Activated T-helper 1 cell treated with anti-CD3 and anti-CD28 coated beads, Interleukin-2, amount 50 U/mL, for 16 hours (primary cell): ENCODE data around the gene RHOBTB3.
"Not testable (repeated sequence)": the region's sequence is repeated elsewhere in the genome, so short reads cannot be mapped to it uniquely, and the experiment has no call there.

Experiments
- DNase-seq, 2 donors: peaks; one replicate each; pipeline ENCODE4 v3.0.0-alpha.2; 2020; ENCODE audit warnings: low read depth in 1 of 2, low spot score in 1 of 2

Gene RHOBTB3

DNA sequence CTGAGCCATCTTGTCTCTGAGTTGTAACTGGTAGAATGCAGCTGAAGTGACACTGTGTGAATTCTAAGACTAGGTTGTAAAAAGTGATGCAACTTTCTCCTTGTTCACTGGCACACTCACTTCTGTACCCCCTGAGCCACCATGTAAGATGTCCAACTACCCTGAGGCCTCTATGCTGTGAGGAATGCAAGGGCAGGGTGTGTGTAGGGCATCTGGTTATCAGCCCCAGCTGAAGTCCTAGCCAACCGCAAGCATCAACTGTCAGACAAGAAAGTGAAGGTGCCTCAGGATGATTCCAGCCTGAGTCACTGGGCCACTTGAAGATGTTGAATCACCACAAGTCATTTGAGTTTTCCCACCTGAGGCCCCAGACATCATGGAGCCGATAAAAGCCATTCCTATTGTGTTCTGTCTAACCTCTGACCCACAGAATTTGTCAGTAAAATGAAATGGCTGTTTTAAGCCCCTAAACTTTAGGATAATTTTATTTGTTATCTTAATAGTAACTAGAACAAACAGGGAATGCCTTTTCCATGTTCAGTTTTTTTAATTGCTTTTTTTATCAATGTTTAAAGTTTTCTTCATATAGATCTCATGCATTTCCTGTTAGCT, 18.7 kb upstream of the RHOBTB3 start:
- DNase-seq: no peak

DNA sequence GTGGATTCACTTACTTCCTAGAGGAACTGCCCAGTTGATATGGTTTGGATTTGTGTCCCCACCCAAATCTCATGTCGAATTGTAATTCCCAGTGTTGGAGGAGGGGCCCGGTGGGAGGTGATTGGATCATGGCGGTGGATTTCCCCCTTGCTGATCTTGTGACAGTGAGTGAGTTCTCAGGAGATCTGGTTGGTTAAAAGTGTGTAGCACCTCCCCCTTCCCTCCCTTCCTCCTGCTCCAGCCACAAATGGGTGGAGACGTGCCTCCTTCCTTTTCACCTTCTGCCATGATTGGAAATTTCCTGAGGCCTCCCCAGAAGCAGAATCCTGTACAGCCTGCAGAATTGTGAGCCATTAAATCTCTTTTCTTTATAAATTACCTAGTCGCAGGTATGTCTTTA, 17.9 kb upstream of the RHOBTB3 start:
- not testable (repeated sequence) for DNase-seq

DNA sequence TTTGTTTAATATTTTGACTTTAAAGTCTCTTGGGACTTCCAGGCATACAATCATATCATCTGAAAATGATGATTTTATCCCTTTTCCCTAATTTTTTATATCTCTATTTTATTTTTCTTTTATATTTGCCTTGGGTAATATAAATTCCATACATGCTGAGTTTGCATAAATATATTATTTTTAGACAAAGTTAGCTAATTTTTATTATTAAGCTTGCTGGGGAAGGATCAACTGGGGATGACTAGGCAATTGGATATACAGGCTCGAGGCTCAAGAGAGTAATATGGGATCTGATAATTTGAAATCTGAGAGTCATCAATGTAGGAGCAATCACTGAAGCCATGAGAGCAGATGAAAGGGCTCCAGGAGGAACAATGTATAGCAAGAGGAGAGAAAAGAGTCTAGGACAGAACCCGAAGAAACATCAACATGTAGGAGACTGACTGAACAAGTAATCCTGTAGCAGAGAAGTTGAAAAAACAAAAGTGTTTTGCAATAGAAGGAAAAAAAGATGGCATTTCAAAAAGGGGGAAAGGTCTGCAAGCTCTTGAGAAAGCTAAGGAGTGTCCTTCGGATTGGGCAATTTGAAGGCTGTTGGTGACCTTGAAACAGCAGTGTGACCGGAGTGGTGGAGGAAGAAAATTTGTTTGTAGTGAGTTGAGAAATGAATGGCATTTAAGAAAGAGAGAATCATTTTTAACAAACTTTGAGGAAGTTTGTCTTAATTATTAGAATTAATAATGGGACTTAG, 17.0 kb upstream of the RHOBTB3 start:
- no peak for DNase-seq

DNA sequence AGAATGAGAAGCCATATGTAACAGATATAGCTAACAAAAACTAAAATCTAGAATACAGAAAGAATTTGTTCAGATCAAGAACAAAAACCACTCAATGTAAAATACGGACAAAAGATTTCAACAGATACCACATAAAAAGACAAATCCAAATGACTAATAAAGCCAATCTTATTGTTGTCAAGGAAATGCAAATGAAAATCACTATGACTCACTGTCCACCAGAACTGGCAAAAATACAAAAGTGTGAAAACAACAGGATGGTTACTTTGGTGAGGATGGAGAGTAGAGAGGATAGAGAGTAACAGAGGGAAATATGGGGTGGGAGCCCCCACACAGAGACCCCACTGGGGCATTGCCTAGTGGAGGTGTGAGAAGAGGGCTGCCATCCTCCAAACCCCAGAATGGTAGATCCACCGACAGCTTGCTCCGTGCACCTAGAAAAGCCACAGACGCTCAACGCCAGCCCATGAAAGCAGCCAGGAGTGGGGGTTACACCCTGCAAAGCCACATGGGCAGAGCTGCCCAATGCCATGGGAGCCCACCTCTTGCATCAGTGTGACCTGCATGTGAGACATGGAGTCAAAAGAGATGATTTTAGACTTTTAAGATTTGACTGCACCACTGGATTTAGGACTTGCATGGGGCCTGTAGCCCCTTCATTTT, 15.2 kb upstream of the RHOBTB3 start:
- no peak for DNase-seq

DNA sequence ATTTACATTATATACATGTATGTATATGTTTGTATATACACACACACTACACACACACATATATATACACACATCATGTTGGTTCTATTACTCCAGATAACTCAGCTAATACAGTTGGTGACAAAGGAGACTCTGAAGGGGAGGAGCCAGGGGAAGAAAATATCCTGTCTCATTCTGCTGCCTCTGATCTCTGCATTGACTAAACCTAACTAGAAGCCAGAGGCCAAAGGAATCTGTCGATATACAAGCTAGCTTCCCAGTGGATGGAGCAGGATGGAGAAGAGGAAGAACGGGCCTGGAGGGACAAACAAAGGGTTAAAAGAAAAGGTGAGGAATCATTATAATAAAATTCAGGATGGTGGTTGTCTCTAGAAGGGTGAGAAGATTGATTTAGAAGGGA, 13.7 kb upstream of the RHOBTB3 start:
- no peak for DNase-seq

DNA sequence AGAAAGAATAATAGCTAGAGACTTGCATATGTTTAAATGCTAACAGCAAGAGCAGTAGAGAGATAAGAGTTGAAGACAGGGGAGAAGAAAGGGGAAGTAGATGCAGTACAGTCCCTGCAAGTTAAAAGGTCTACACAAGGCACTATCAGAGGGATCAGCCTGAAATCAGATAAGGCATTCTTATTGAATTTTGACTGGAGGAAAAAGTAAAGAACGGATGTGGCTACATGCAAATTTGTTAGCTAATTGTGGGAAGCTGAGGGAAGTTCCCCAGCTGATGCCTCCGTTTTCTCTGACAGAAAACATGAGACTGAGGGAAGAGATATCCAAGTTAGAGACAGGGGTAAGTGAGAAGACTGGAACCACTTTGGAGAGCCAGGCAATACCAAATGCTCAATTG, 12.9 kb upstream of the RHOBTB3 start:
- no peak for DNase-seq

DNA sequence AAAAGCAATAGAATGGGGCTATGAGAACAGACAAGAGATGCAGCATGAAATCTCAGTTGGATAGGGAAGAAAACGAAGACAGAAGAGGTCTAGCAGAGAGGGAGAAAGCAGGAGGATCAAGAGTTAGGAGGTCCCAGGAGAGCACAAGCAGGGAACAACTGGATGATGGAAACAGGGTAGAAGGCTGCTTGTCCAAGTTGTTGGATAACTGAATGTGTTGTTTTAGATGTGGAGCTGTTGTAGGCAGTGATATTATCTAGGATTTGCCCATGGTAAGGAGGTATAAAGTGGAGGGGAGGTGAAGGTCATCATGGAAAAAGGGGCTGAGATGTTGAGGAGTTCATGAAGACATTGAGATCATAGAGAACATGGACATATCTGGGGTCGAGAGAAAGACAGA, 12.4 kb upstream of the RHOBTB3 start:
- no peak for DNase-seq

DNA sequence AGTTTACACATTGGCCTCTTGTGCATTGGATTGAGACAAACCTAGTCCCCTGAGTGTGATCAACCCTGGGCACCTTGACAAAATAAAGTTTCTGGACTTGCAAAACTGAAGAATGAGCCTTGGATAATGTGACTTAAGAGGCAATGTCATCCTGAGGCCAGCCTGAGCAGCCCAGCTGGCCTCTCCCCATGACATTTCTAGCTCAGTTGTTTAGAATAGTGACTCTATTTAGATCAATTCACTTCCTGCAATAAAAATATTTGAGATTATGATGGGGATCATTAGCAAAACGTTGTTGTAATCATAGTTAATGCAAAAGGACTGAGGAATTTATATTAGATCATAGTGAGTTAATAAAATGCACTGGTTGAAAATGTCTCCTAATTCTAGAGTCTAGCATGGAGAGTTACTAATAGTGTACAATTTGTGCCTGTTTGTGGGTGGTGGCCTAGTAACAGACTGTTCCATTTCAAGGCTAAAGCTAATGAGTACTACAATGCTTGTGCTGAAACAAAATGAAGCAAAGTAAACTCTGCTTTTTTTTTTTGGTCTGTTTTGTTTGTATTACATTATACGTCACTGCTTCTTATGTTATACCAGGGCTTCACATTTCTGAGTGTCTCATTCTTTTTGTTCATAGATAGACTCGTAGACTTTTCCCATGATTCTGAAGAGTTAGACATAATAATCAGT, 10.9 kb upstream of the RHOBTB3 start:
- no peak for DNase-seq

DNA sequence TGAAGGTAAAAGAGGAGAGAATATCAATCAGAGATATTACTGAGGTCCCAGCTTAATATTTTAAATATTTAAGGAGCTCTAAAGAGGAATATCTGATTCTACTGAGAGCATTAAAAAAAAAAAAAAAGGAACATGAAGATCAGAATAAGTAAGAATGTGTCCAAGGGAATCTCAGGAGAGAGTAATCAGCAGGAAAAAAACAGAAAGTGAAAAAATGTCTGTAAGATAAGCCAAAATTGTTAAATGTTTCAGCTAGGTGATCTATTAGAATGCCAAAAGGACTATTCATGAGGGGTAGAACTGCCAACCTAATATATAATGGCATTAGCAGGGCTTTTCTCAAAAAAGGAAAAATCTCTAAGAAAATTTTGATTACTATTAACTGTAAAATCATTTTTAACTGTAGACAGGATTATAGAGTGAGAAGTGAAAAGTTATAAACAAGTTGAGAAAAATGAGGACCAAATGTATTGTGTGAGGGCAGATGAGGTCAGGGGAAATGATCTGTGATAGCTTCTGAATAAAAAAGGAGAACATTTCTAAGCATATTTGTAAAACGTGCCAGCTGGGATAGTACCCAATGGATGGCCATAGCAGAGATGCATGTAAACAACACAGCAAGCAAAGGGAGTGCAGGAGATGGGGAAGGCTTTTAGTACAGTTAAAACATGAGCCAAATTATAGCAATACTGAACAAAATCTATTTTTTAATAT, 9.4 kb upstream of the RHOBTB3 start:
- DNase-seq: no peak

DNA sequence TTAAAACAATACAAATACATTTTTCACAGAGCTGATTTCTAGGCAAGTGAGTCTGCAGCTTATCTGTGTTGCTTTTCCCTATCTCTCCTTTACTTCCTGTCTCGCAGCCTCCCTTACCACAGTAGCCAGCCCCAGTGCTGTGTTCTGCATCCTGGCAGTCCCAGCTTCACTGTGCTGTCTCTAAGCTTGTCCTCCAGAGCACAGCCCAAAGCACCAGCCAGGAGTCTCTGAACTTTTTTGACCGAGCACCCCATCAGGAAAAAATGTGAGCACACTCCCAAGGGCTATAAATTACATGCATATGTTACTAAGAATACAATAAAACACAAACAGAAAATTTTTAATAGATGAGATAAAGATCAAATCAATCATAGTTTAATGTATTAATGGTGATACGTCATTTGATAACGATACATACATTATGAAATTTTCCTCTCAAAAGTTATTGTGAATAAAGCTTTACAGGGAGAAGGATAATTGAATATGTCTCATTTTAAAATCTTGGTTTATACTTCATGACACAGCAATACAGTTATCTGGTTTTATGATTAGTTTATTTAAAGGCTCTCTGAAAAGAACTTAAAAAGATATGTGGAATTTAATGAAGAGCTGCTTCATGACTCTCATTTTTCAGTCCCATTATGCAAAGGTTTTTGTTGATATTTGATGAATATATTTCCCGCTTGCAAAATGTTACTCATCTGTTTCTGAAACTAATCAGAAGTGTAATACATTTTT, 7.3 kb upstream of the RHOBTB3 start:
- DNase-seq: no peak

DNA sequence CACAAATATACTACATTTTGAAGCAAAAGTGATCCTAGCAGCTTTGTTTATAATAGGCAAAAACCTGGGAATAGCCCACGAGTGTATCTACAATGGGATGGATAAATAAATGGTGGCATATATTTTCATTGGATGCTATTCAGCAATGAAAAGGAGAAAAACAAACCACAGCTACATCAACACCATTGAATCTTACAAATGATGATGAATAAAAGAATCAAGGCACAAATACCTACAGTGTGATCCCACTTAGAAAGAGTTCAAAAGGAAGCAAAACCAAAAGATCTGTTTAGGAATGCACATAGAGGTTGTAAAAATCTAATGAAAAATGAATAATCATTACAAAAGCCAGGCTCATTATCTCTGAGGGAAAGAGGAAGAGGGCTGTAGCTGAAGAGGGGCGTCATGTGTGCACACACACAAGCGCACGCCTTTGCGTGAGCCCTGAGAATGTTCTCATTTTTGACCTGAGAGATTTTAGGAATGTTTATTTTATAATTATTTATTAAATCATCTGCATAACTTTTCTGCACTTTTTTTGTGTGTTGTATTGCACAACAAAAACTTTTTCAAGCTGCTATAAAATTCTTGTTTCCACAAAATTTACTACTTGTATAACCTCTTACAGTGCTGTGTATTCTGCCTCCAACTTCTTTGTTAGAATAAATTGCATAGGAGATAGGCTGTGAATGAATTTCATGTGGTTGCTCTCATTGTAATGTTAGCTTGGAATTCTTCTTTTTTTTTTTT, 5.9 kb upstream of the RHOBTB3 start:
- DNase-seq: no peak

DNA sequence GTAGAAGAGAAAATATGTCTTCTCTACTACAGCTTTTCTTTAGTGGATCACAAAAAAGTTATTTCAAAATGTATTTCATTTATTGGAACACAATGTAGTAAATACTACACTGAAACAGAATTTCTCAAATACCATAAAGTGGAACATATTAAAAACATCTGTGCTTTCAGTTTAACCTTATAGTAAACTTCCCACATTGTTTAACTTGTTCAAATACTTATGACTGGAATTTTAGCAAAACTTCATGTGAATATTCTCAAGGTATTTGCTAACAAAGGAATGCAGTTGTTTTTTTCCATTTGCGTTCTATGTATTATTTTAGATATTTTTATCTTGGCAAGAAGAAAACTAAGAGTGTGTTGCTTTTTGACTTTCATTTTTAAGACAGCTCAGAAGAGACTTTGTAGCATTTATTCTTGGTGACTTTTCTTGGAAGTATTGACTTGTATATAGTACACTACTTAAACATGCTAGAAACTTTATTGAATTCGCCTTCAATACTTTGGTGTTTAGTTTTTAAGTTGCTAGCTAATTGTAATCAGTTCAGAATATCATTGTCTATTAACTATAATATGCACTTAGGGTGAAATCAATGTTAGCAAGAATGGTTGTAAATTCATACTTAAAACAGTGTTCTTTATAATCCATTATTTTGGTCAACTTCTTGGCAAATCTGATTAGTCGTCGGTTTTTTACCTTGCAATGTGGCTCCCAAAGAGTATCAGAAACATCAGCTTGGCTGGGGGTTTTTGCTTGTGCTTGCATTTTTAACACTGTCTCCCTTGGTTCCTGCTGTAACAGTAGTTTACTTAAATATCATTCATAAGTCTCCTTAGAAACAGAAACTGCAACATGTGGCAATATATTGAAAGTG, 5.0 kb upstream of the RHOBTB3 start:
- no peak for DNase-seq

DNA sequence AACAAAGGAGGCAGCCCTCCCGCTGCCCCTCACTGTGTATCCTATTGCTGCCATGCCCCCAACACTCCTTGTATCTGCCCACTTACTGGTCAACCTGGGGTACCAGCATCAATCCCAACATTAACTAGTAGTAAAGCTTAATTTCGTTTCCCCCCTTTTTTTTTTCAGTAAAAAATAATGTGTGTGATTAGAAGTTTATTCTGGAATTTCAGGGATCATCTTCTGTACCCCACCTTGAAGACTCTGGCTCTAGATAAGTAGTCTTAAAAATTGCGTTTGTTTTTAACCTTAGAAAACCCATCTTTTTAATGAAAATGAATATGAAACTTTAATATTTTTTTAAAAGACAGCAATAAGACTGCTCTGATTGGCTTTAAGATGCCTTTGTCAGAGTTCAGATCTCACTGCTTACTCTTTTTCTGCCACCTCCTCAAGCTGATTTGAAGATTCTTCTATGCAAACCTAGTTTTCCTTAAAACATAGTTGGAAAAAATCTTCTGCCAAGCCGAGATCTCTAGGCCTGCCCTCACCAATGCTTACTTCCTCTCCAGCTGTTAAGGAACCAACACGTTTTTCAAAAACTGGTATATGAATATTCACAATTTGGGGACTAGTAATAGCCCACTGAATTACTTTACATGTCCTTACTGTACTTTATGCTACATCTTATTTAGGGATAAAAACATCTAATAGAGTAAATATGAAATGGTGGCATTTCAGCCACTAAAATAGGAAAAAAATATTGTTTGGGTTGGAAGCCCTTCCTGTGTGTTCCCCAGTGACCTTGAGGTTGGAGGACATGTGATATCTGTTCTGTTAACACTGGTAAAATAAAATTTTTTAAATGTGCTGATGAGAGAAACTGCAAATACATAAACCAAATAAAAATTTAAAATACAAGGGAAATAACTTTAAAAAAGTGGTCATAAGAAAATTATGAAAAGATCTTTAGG, 4.0 kb upstream of the RHOBTB3 start:
- no peak for DNase-seq

DNA sequence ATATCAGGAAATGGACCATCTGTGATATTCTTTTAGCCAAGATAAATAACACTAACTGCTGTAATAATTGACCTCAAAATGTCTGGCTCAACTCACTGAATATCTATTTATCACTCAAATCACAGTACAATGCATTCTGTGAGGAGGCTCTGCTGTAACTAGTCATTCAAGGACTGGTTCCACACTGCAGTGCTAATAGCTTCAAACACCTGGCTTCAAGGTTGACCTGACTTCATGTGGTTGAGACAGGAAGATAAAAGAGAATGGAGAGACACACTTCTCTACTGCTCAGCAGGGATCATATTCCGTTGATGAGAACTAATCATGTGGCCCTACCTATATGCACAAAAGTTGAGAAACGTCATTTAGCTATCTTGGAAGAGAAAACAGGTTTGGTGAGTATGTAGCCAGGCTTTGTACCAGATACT, 3.4 kb upstream of the RHOBTB3 start:
- no peak for DNase-seq

DNA sequence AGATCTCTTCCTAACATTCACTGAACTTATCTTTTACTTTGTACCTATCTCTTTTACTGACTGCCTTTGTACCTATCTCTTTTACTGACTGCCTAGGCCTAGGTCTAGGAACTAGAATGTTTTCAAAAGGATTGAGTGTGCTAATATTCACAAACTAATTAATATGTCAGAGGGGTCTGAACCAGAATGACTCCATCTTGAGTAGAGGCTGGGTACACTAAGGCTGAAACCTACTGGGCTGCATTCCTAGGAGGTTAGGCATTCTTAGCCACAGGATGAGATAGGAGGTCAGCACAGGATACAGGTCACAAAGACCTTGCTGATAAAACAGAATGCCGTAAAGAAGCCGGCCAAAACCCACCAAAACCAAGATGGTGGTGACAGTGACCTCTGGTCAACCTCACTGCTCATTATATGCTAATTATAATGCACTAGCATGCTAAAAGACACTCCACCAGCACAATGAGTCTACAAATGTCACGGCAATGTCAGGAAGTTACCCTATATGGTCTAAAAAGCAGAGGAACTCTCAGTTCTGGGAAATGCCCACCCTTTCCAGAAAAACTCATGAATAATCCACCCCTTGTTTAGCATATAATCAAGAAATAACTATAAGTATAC, 2.5 kb upstream of the RHOBTB3 start:
- no peak for DNase-seq

DNA sequence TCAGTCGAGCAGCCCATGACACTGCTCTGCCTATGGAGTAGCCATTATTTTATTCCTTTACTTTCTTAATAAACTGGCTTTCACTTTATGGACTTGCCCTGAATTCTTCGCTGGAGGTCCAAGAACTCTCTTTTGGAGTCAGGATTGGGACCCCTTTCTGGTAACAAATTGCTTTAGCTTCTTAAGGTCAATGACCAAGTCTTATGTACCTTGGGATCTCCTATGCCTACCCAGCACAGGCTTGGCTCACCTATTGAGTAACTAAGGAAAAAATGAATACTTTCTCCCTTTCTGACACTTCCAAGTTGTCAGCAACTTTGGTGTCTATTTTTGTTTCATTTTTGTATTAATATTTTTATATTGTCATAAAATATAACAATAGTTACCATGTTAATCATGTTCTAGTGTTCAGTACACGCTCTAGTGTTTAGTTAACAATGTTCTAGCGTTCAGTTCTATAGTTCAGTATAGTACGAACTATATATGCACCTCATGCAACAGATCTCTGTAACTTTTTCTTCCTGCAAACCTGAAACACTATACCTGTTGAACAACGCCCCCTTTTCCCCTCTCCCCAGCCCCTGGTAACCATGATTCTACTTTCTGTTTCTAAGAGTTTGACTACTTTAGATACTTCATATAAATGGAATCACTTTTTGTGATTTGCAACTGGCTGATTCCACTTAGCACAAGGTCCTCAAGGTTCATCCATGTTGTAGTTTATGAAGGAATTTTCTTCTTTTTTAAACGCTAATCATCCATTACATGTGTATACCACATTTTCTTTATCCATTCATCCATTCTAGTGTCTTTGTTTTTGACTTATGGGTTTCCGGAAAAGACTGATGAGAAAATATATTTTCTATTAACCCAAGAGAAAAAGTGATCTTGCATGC, 1.8 kb upstream of the RHOBTB3 start:
- DNase-seq: no peak
